Brain microvascular endothelial cell (primary cell): Measurements from ENCODE around the gene OIT3.

ENCODE experiments used
- DNase-seq: peaks from one replicate; pipeline ENCODE4 v3.0.0-alpha.2; 2020
- H3K27ac ChIP-seq: fragments of 250-450 bp; sonication (Bioruptor Pico); 2 replicates; pipeline ENCODE4 v1.5.1; 2020; ENCODE audit warnings: mild to moderate bottlenecking, moderate library complexity
- H3K27me3 ChIP-seq: fragments of 250-450 bp; sonication (Bioruptor Pico); replicated peaks from 2 replicates; pipeline ENCODE4 v1.5.1; 2020; ENCODE audit warnings: mild to moderate bottlenecking
- H3K36me3 ChIP-seq: fragments of 250-450 bp; sonication (Bioruptor Pico); replicated peaks from 2 replicates; pipeline ENCODE4 v1.5.1; 2020; ENCODE audit warnings: mild to moderate bottlenecking
- H3K4me3 ChIP-seq: 2 replicates; pipeline ENCODE4 v1.5.1; 2011; ENCODE audit warnings: low read depth, mild to moderate bottlenecking, control low read depth, low read length, moderate library complexity
- CTCF ChIP-seq: IDR thresholded peaks from 2 replicates; pipeline ENCODE4 v1.5.1; 2011; ENCODE audit warnings: low read depth, mild to moderate bottlenecking, moderate library complexity, low read length, control low read depth, inconsistent platforms; ENCODE audit errors: missing control alignments
- in situ Hi-C: cut with HindIII; loops from 2 replicates; pipeline ENCODE4 v1.10.0; 2017; ENCODE audit warnings: low sequenced_read_pairs, low pct_ligation_motif_present

OIT3 gene

GRCh38 chr10:72855129-72855528 lies 38.4 kb upstream of the OIT3 start:
- no peaks in the 10 kb centered on the region for H3K27me3 ChIP-seq
- no peak for DNase-seq
- H3K27ac ChIP-seq = no peak overlapping the region
- no peaks in the 10 kb centered on the region for H3K36me3 ChIP-seq
- H3K4me3 ChIP-seq = no peak overlapping the region
- in situ Hi-C loops = no loop called here
- no peak for TF ChIP-seq CTCF

GRCh38 chr10:72855790-72856189 lies 37.7 kb upstream of the OIT3 start:
- Histone ChIP-seq H3K36me3 (no peaks in the 10 kb centered on the region), H3K4me3 (no peak overlapping the region), H3K27me3 (no peaks in the 10 kb centered on the region), H3K27ac (no peak overlapping the region)
- in situ Hi-C loops = no loop called here
- no peak for DNase-seq
- TF ChIP-seq CTCF = no peak

- no peak overlapping the region for H3K27ac ChIP-seq
Observed at GRCh38 chr10:72858067-72858466, 35.5 kb upstream of the OIT3 start.

GRCh38 chr10:72862957-72863356 lies 30.6 kb upstream of the OIT3 start:
- Histone ChIP-seq H3K27ac (no peak overlapping the region), H3K4me3 (no peak overlapping the region), H3K36me3 (no peaks in the 10 kb centered on the region), H3K27me3 (no peaks in the 10 kb centered on the region)
- in situ Hi-C loops = no loop called here
- no peak for DNase-seq
- TF ChIP-seq CTCF = no peak

More at GRCh38 chr10:72858067-72858466, 35.5 kb upstream of the OIT3 start:
- Histone ChIP-seq H3K36me3 (no peaks in the 10 kb centered on the region), H3K4me3 (no peak overlapping the region), H3K27me3 (no peaks in the 10 kb centered on the region)
- DNase-seq = no peak
- in situ Hi-C loops = no loop called here
- no peak for TF ChIP-seq CTCF

- in situ Hi-C loops = no loop called here
- DNase-seq = no peak
- Histone ChIP-seq H3K27ac (no peak overlapping the region), H3K27me3 (no peaks in the 10 kb centered on the region), H3K36me3 (no peaks in the 10 kb centered on the region), H3K4me3 (no peak overlapping the region)
- TF ChIP-seq CTCF = peak; percentile 48
Observed at GRCh38 chr10:72875250-72876055, 18.1 kb upstream of the OIT3 start.

- in situ Hi-C loops = no loop called here
- no peak for TF ChIP-seq CTCF
- Histone ChIP-seq H3K36me3 (no peaks in the 10 kb centered on the region), H3K27ac (no peak overlapping the region), H3K27me3 (no peaks in the 10 kb centered on the region), H3K4me3 (no peak overlapping the region)
- DNase-seq = no peak
Observed at GRCh38 chr10:72879245-72879644, 14.3 kb upstream of the OIT3 start.
